ENCODE results near the gene COPS7B. TPM values are rescaled to one million over a fixed set of nuclear protein-coding genes. Genes with fewer than 3 reads are reported as not detected.

COPS7B gene
- total and polyA plus RNA-seq, 2 of the 8 experiments (the other 6 are each of a cell fraction or from before 2014, with no cell fraction given): 62.2 to 72.1 TPM

- Histone ChIP-seq H3K36me3 (ENCODE audit: control insufficient read depth in 2 of 4, insufficient read depth in 4 of 4, low read length in 3 of 4) (no peaks in the 10 kb centered on the region; a peak in 1 of 8 replicates), H3K23ac (ENCODE audit: insufficient read length) (no peak overlapping the region), H2BK20ac (ENCODE audit: low read length) (no peak overlapping the region), H3K4me2 (ENCODE audit: insufficient read depth in 1 of 2, low read depth in 2 of 2, low read length in 2 of 2) (no peak overlapping the region), H2AFZ (ENCODE audit: low read length) (no peak overlapping the region), H3K79me2 (ENCODE audit: control insufficient read depth in 1 of 2, insufficient read depth in 2 of 2, low read length in 2 of 2) (no peaks in the 10 kb centered on the region), H2BK120ac (replicated peaks; ENCODE audit: low read depth, low read length) (no peak overlapping the region), H2BK12ac (ENCODE audit: low read depth, low read length) (no peak overlapping the region), H2BK15ac (ENCODE audit: low read length) (no peak overlapping the region), H3K56ac (replicated peaks; ENCODE audit: insufficient read length, low read depth, low read length) (no peak overlapping the region), H3K79me1 (ENCODE audit: low read depth, low read length) (no peaks in the 10 kb centered on the region), H4K91ac (replicated peaks; ENCODE audit: insufficient read length, low read length) (no peak overlapping the region), H4K20me1 (replicated peaks in 1 of 2; ENCODE audit: control insufficient read depth in 1 of 2, insufficient read depth in 2 of 2, low read length in 2 of 2) (peaks cover 0 to 2% of the 10 kb centered on the region in 2 experiments), H2AK5ac (ENCODE audit: low read depth, low read length) (no peak overlapping the region), H4K8ac (ENCODE audit: extremely low read depth, insufficient read depth, low read length) (no peak overlapping the region), H3K27me3 (replicated peaks in 1 of 4; ENCODE audit: control insufficient read depth in 3 of 4, extremely low read depth in 1 of 4, insufficient read depth in 3 of 4, low read length in 3 of 4) (no peaks in the 10 kb centered on the region), H3K23me2 (ENCODE audit: low read depth, low read length) (no peaks in the 10 kb centered on the region), H3K27ac (ENCODE audit: low read depth, low read length) (no peak overlapping the region), H3K4me3 (ENCODE audit: extremely low read depth in 1 of 4, insufficient read depth in 2 of 4, low read depth in 3 of 4, low read length in 4 of 4) (no peak overlapping the region), H3K4ac (replicated peaks; ENCODE audit: insufficient read length, low read depth, low read length) (no peak overlapping the region), H2BK5ac (ENCODE audit: low read depth, low read length) (no peak overlapping the region), H3K9me3 (ENCODE audit: insufficient read depth in 2 of 2, low read depth in 1 of 2, low read length in 1 of 2) (0 out of 4 replicates have a peak, but pooled peaks cover 0 to 2% of the 10 kb centered on the region in 2 experiments), H3K9ac (replicated peaks in 1 of 4; ENCODE audit: extremely low read depth in 1 of 4, low read depth in 3 of 4, low read length in 3 of 4) (no peak overlapping the region), H3K18ac (ENCODE audit: extremely low read depth, low read length) (no peak overlapping the region), H4K5ac (ENCODE audit: insufficient read length, low read depth, low read length) (no peak overlapping the region), H3K14ac (ENCODE audit: insufficient read length) (no peak overlapping the region), H3K4me1 (replicated peaks in 1 of 4; ENCODE audit: control insufficient read depth in 3 of 4, insufficient read depth in 4 of 4, low read length in 3 of 4) (peaks cover 0 to 11% (median 3%) of the 10 kb centered on the region in 4 experiments; a peak in 3 of 7 replicates)
- TF ChIP-seq EZH2 (IDR thresholded peaks at IDR 0.05; ENCODE audit: low read depth, low read length, severe bottlenecking) (no peak), RNF2 (IDR thresholded peaks at IDR 0.05; ENCODE audit: borderline replicate concordance, low read depth, low read length, missing control alignments, poor library complexity, severe bottlenecking) (no peak), CTBP2 (IDR thresholded peaks at IDR 0.05; ENCODE audit: borderline replicate concordance, insufficient read depth, insufficient read length, low read length) (no peak), PHF8 (conservative IDR thresholded peaks at IDR 0.05; ENCODE audit: low read depth, low read length) (no peak), HDAC2 (IDR thresholded peaks at IDR 0.05; ENCODE audit: borderline replicate concordance in 1 of 2, low read depth in 2 of 2, low read length in 2 of 2) (no peak)
- ChIA-PET POLR2A (ENCODE audit: partially characterized antibody) (interaction anchor here (0.9 to 1.6 kb wide), 4 partner anchors 10 to 280 kb away, joined by 3 to 4 read pairs (median 3); partner anchors contain the start of gene NCL), CTCF (ENCODE audit: partially characterized antibody) (interaction anchor here (0.6 to 3.2 kb wide), 9 partner anchors 10 to 131 kb away, joined by 3 to 17 read pairs (median 4); no protein-coding TSS in a partner anchor)
- 86% methylated on average over 8 of the region's 9 CpGs; no CpG with 5 or more reads in 1 of the 2 experiments for WGBS, 2 experiments (ENCODE audit: extremely low coverage in 1 of 2, insufficient coverage in 1 of 2, insufficient read length in 1 of 2, insufficient replicate concordance in 2 of 2, low coverage in 1 of 2, low lambda C conversion rate in 2 of 2, missing lambda C conversion rate in 1 of 2)
- DNase-seq (ENCODE audit: low read depth in 1 of 2, low spot score in 2 of 2) (no peak), FAIRE-seq (no peak)
Measured at GRCh38 chr2:231743376-231744116, 42.7 kb upstream of the COPS7B start.

Measured in H1 (cell line).